GM23338 (cell line): ENCODE data around the gene COA1. TPM values are rescaled to one million over a fixed set of nuclear protein-coding genes. Genes with fewer than 3 reads are reported as not detected.

ENCODE experiments used
- ATAC-seq: fragments of 200-7000 bp; cut with Tn5 transposase; 3 replicates; pipeline ENCODE4 v1.9.1; 2020
- DNase-seq: peaks from one replicate; pipeline ENCODE4 v3.0.0-alpha.2; 2015; ENCODE audit warnings: low spot score
- H2AFZ ChIP-seq: fragments of 200-600 bp; sonication (generic); 2 replicates; pipeline ENCODE4 v1.8.0; 2016; ENCODE audit warnings: antibody characterized with exemption, mild to moderate bottlenecking, moderate library complexity
- H3F3A ChIP-seq: fragments of 200-600 bp; sonication (generic); replicated peaks from 2 replicates; pipeline ENCODE4 v1.8.0; 2017; ENCODE audit warnings: antibody characterized with exemption, mixed run types, low read depth
- H3K27ac ChIP-seq: fragments of 200-600 bp; sonication (generic); 2 replicates; pipeline ENCODE4 v1.6.1; 2016; ENCODE audit warnings: low read depth
- H3K27me3 ChIP-seq: fragments of 200-600 bp; sonication (generic); 2 replicates; pipeline ENCODE4 v1.8.0; 2016; ENCODE audit warnings: mild to moderate bottlenecking, mixed run types, moderate library complexity; ENCODE audit not compliant: insufficient read depth
- H3K36me3 ChIP-seq: fragments of 200-600 bp; sonication (generic); 2 replicates; pipeline ENCODE4 v1.8.0; 2016; ENCODE audit warnings: mild to moderate bottlenecking; ENCODE audit not compliant: insufficient read depth
- H3K4me1 ChIP-seq: fragments of 200-600 bp; sonication (generic); 2 replicates; pipeline ENCODE4 v1.8.0; 2016; ENCODE audit warnings: mild to moderate bottlenecking, moderate library complexity; ENCODE audit not compliant: insufficient read depth
- H3K4me2 ChIP-seq: fragments of 200-600 bp; sonication (generic); 2 replicates; pipeline ENCODE4 v1.7.1; 2017; ENCODE audit warnings: mixed run types
- H3K4me3 ChIP-seq: fragments of 200-600 bp; sonication (generic); 2 replicates; pipeline ENCODE4 v1.6.1; 2016; ENCODE audit warnings: mixed run types
- H3K79me2 ChIP-seq: fragments of 200-600 bp; sonication (generic); replicated peaks from 2 replicates; pipeline ENCODE4 v1.8.0; 2017; ENCODE audit warnings: mild to moderate bottlenecking; ENCODE audit not compliant: insufficient read depth
- H3K9me2 ChIP-seq: fragments of 200-600 bp; sonication (generic); 2 replicates; pipeline ENCODE4 v1.8.0; 2017; ENCODE audit not compliant: insufficient read depth
- H4K20me1 ChIP-seq: fragments of 200-600 bp; sonication (generic); replicated peaks from 2 replicates; pipeline ENCODE4 v1.8.0; 2017; ENCODE audit warnings: mild to moderate bottlenecking; ENCODE audit not compliant: insufficient read depth
- H3K27ac Mint-ChIP-seq: 2 replicates; pipeline ENCODE4 v1.8.0; 2020; ENCODE audit warnings: inconsistent platforms, mild to moderate bottlenecking, moderate library complexity, mixed read lengths
- H3K27me3 Mint-ChIP-seq: 3 replicates; pipeline ENCODE4 v1.8.0; 2022; ENCODE audit warnings: low read depth, mild to moderate bottlenecking, moderate library complexity, mixed read lengths, inconsistent platforms; ENCODE audit not compliant: insufficient read depth, poor library complexity
- H3K36me3 Mint-ChIP-seq: 3 replicates; pipeline ENCODE4 v1.8.0; 2021; ENCODE audit warnings: low read depth, mild to moderate bottlenecking, inconsistent platforms, moderate library complexity, mixed read lengths
- H3K4me1 Mint-ChIP-seq: 3 replicates; pipeline ENCODE4 v1.8.0; 2020; ENCODE audit warnings: mild to moderate bottlenecking, inconsistent platforms, mixed read lengths
- H3K4me3 Mint-ChIP-seq: 3 replicates; pipeline ENCODE4 v1.8.0; 2021; ENCODE audit warnings: moderate library complexity, mild to moderate bottlenecking, inconsistent platforms, mixed read lengths
- H3K9me3 Mint-ChIP-seq: 3 replicates; pipeline ENCODE4 v1.8.0; 2020; ENCODE audit warnings: moderate library complexity, mild to moderate bottlenecking, inconsistent platforms, mixed read lengths
- CREB1 ChIP-seq: fragments of 250-450 bp; sonication (Bioruptor Pico); IDR thresholded peaks from 2 replicates; pipeline ENCODE4 v1.5.0; 2020; ENCODE audit warnings: low read depth, mild to moderate bottlenecking, moderate library complexity
- CTCF ChIP-seq, 2 experiments: fragments of 200-600 bp in 1 of 2; sonication (generic) in 1 of 2; conservative IDR thresholded peaks; 2 replicates each; pipeline versions ENCODE4 v1.5.1 to v1.6.1; 2016 to 2017; ENCODE audit warnings: antibody characterized with exemption in 2 of 2, low read depth in 2 of 2, mild to moderate bottlenecking in 2 of 2, moderate library complexity in 1 of 2
- ETS1 ChIP-seq: IDR thresholded peaks from 2 replicates; pipeline ENCODE4 v1.6.1; 2016; ENCODE audit warnings: antibody characterized with exemption
- EZH2 ChIP-seq: fragments of 200-600 bp; sonication (generic); IDR thresholded peaks from one replicate; pipeline ENCODE4 v1.8.0; 2017; ENCODE audit warnings: antibody characterized with exemption, mild to moderate bottlenecking, low read depth; ENCODE audit not compliant: unreplicated experiment
- EZH2phosphoT487 ChIP-seq: fragments of 200-600 bp; sonication (generic); IDR thresholded peaks from one replicate; pipeline ENCODE4 v1.8.1; 2018; ENCODE audit warnings: antibody characterized with exemption; ENCODE audit not compliant: unreplicated experiment
- NANOG ChIP-seq: IDR thresholded peaks from 2 replicates; pipeline ENCODE4 v1.6.1; 2016; ENCODE audit warnings: antibody characterized with exemption, borderline replicate concordance
- POLR2AphosphoS5 ChIP-seq: IDR thresholded peaks from 2 replicates; pipeline ENCODE4 v1.6.1; 2016; ENCODE audit warnings: antibody characterized with exemption, low read depth
- REST ChIP-seq: IDR thresholded peaks from one replicate; pipeline ENCODE4 v1.6.1; 2018; ENCODE audit warnings: antibody characterized with exemption; ENCODE audit not compliant: unreplicated experiment
- ZNF331 ChIP-seq: fragments of 250-450 bp; sonication (Bioruptor Pico); IDR thresholded peaks from 2 replicates; pipeline ENCODE4 v1.5.0; 2020; ENCODE audit warnings: low read depth, mild to moderate bottlenecking, moderate library complexity
- ZNF462 ChIP-seq: fragments of 250-450 bp; sonication (Bioruptor Pico); IDR thresholded peaks from 2 replicates; pipeline ENCODE4 v1.5.0; 2020; ENCODE audit warnings: mild to moderate bottlenecking, moderate library complexity
- polyA plus RNA-seq: library from polyadenylated mRNA; unstranded; fragments of >200 nt; fragmentation: Nextera tagmentation; extraction: Ambion mirVana; gene quantifications from 2 replicates; pipeline ENCODE4 v1.2.1, GENCODE V29; 2016
- total RNA-seq: library from RNA; depleted of rRNA; stranded (reverse); fragments of >200 nt; shearing (Covaris generic); gene quantifications from 2 replicates; pipeline ENCODE4 v1.2.3, GENCODE V29; 2014

Gene COA1
- total and polyA plus RNA-seq, 2 experiments from 2014 or later: 156 to 158 TPM

- TF ChIP-seq ETS1 (no peak), CREB1 (CRISPR knock-in tag) (no peak), EZH2 (no peak)
These were observed 41.8 kb upstream of the COA1 start (continued) for GRCh38 chr7:43771128-43771527.

- DNase-seq (no peak), ATAC-seq (no peak)
- TF ChIP-seq CTCF (conservative IDR thresholded peaks at IDR 0.05; ENCODE audit: low read depth in 2 of 2) (no peak), ETS1 (no peak), ZNF331 (CRISPR knock-in tag) (no peak), ZNF462 (CRISPR knock-in tag) (no peak), POLR2AphosphoS5 (no peak), NANOG (no peak), CREB1 (CRISPR knock-in tag) (no peak), EZH2phosphoT487 (no peak), REST (no peak)
- Mint-ChIP-seq H3K36me3 (peaks cover 14% of the 10 kb centered on the region), H3K27me3 (peaks cover 4% of the 10 kb centered on the region), H3K4me1 (peaks cover under 1% of the 10 kb centered on the region; the same call in 2 of the 3 replicates), H3K4me3 (no peak overlapping the region), H3K27ac (0 out of 2 replicates have a peak overlapping the region, but pooled peaks have one; percentile 23), H3K9me3 (no peaks in the 10 kb centered on the region)
- Histone ChIP-seq H3K36me3 (0 out of 2 replicates have a peak, but pooled peaks cover 4% of the 10 kb centered on the region), H3K27ac (no peak overlapping the region), H3K27me3 (no peaks in the 10 kb centered on the region), H3K4me1 (peaks cover 2% of the 10 kb centered on the region), H3F3A (no peaks in the 10 kb centered on the region), H3K9me2 (no peaks in the 10 kb centered on the region), H2AFZ (no peak overlapping the region), H3K4me3 (no peak overlapping the region), H3K79me2 (no peaks in the 10 kb centered on the region; the same call in 1 of the 2 replicates), H4K20me1 (no peaks in the 10 kb centered on the region), H3K4me2 (no peak overlapping the region)
These were observed 40.6 kb upstream of the COA1 start for GRCh38 chr7:43769791-43770465.
